GM23338 (cell line): ENCODE results near the gene FBXW8. TPM values are rescaled to one million over a fixed set of nuclear protein-coding genes. Genes with fewer than 3 reads are reported as not detected.

Source experiments
- ZNF114 ChIP-seq: fragments of 250-450 bp; sonication (Bioruptor Pico); IDR thresholded peaks from 2 replicates; pipeline ENCODE4 v1.5.0; 2020; ENCODE audit warnings: mild to moderate bottlenecking, moderate library complexity
- ZNF331 ChIP-seq: fragments of 250-450 bp; sonication (Bioruptor Pico); IDR thresholded peaks from 2 replicates; pipeline ENCODE4 v1.5.0; 2020; ENCODE audit warnings: low read depth, mild to moderate bottlenecking, moderate library complexity
- polyA plus RNA-seq: library from polyadenylated mRNA; unstranded; fragments of >200 nt; fragmentation: Nextera tagmentation; extraction: Ambion mirVana; gene quantifications from 2 replicates; pipeline ENCODE4 v1.2.1, GENCODE V29; 2016
- total RNA-seq: library from RNA; depleted of rRNA; stranded (reverse); fragments of >200 nt; shearing (Covaris generic); gene quantifications from 2 replicates; pipeline ENCODE4 v1.2.3, GENCODE V29; 2014; rRNA removed
- TF ChIP-seq, protein P1 (sequence below): IDR thresholded peaks from one replicate; pipeline ENCODE4 v1.6.1; 2018; ENCODE audit warnings: antibody characterized with exemption; ENCODE audit not compliant: unreplicated experiment
- TF ChIP-seq, protein P2 (sequence below): IDR thresholded peaks from 2 replicates; pipeline ENCODE4 v1.6.1; 2016; ENCODE audit warnings: antibody characterized with exemption
- TF ChIP-seq, protein P3 (sequence below), 2 experiments: fragments of 200-600 bp in 1 of 2; sonication (generic) in 1 of 2; conservative IDR thresholded peaks; 2 replicates each; pipeline versions ENCODE4 v1.5.1 to v1.6.1; 2016 to 2017; ENCODE audit warnings: antibody characterized with exemption in 2 of 2, low read depth in 2 of 2, mild to moderate bottlenecking in 2 of 2, moderate library complexity in 1 of 2

Gene FBXW8
- total and polyA plus RNA-seq, 2 experiments from 2014 or later: 4.6 to 13.9 TPM

DNA sequence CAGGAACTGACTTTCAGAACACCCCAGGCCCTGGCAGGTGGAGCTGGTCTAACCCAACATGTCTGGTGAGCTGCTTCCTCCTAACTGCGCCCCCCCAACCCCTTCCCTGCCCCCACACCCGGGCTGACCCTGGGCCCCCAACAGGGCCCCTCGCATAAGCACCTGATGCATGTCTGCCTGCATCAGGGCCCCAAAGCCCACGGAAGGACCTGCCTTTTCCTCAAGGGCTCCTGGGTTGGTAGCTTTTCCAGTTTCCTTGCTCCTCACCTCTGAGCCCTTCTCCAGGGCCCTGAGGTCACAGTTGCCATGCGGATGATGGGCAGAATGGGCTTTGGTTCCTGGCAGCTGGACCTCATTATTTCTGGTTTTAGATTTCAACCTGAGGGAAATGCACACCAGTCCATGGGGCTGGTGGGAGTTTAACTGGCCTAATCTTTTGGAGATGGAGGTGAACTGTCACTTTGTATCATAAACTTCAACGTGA, 170.0 kb downstream of the FBXW8 start (continued):
- TF ChIP-seq, protein P1, sequence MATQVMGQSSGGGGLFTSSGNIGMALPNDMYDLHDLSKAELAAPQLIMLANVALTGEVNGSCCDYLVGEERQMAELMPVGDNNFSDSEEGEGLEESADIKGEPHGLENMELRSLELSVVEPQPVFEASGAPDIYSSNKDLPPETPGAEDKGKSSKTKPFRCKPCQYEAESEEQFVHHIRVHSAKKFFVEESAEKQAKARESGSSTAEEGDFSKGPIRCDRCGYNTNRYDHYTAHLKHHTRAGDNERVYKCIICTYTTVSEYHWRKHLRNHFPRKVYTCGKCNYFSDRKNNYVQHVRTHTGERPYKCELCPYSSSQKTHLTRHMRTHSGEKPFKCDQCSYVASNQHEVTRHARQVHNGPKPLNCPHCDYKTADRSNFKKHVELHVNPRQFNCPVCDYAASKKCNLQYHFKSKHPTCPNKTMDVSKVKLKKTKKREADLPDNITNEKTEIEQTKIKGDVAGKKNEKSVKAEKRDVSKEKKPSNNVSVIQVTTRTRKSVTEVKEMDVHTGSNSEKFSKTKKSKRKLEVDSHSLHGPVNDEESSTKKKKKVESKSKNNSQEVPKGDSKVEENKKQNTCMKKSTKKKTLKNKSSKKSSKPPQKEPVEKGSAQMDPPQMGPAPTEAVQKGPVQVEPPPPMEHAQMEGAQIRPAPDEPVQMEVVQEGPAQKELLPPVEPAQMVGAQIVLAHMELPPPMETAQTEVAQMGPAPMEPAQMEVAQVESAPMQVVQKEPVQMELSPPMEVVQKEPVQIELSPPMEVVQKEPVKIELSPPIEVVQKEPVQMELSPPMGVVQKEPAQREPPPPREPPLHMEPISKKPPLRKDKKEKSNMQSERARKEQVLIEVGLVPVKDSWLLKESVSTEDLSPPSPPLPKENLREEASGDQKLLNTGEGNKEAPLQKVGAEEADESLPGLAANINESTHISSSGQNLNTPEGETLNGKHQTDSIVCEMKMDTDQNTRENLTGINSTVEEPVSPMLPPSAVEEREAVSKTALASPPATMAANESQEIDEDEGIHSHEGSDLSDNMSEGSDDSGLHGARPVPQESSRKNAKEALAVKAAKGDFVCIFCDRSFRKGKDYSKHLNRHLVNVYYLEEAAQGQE: no peak
- TF ChIP-seq ZNF331 (CRISPR knock-in tag): no peak
- TF ChIP-seq, protein P2, sequence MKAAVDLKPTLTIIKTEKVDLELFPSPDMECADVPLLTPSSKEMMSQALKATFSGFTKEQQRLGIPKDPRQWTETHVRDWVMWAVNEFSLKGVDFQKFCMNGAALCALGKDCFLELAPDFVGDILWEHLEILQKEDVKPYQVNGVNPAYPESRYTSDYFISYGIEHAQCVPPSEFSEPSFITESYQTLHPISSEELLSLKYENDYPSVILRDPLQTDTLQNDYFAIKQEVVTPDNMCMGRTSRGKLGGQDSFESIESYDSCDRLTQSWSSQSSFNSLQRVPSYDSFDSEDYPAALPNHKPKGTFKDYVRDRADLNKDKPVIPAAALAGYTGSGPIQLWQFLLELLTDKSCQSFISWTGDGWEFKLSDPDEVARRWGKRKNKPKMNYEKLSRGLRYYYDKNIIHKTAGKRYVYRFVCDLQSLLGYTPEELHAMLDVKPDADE: no peak
- TF ChIP-seq ZNF114 (CRISPR knock-in tag): no peak
- TF ChIP-seq, protein P3, sequence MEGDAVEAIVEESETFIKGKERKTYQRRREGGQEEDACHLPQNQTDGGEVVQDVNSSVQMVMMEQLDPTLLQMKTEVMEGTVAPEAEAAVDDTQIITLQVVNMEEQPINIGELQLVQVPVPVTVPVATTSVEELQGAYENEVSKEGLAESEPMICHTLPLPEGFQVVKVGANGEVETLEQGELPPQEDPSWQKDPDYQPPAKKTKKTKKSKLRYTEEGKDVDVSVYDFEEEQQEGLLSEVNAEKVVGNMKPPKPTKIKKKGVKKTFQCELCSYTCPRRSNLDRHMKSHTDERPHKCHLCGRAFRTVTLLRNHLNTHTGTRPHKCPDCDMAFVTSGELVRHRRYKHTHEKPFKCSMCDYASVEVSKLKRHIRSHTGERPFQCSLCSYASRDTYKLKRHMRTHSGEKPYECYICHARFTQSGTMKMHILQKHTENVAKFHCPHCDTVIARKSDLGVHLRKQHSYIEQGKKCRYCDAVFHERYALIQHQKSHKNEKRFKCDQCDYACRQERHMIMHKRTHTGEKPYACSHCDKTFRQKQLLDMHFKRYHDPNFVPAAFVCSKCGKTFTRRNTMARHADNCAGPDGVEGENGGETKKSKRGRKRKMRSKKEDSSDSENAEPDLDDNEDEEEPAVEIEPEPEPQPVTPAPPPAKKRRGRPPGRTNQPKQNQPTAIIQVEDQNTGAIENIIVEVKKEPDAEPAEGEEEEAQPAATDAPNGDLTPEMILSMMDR (conservative IDR thresholded peaks at IDR 0.05; ENCODE audit: low read depth in 2 of 2): no peak

Other genes with a start within 250 kb of the FBXW8 start
- 51.3 and 57.1 TPM in 2 replicates for gene SPRING1, start 172.9 kb upstream of the FBXW8 start, total RNA-seq
- 6.6 and 8.2 TPM in 2 replicates for gene SPRING1, start 172.9 kb upstream of the FBXW8 start, polyA plus RNA-seq
- gene RNFT2, start 172.6 kb upstream of the FBXW8 start, total RNA-seq: 19.7 and 22.9 TPM in 2 replicates
- 19.3 and 21.5 TPM in 2 replicates for gene RNFT2, start 172.6 kb upstream of the FBXW8 start, polyA plus RNA-seq
- gene HRK, start 29.5 kb upstream of the FBXW8 start, total RNA-seq: 1.0 and 1.9 TPM in 2 replicates
- gene HRK, start 29.5 kb upstream of the FBXW8 start, polyA plus RNA-seq: 1.7 and 1.9 TPM in 2 replicates
- gene TESC, start 188.5 kb downstream of the FBXW8 start, total RNA-seq: 4.2 and 17.0 TPM in 2 replicates
- 10.4 and 12.0 TPM in 2 replicates for gene TESC, start 188.5 kb downstream of the FBXW8 start, polyA plus RNA-seq